Adrenal gland (tissue), 12 donors: Measurements from ENCODE around the gene IL25. TPM values are rescaled to one million over a fixed set of nuclear protein-coding genes. Genes with fewer than 3 reads are reported as not detected.

Experiments used
- DNase-seq, 7 donors: peaks; one replicate each; pipeline ENCODE4 v3.0.0-alpha.2; 2019 to 2020
- H3K27ac ChIP-seq, 5 donors: fragments of 200-600 bp; sonication (generic) in 4 of 5; 1 replicate in 3 of 5; 2 replicates in 2 of 5; pipeline versions ENCODE4 v1.5.1 to v1.8.0; 2016 to 2020; ENCODE audit warnings: mild to moderate bottlenecking in 1 of 5
- H3K27me3 ChIP-seq: fragments of 200-600 bp; 2 replicates; pipeline ENCODE4 v1.8.0; 2021
- H3K36me3 ChIP-seq, 2 donors: fragments of 200-600 bp; replicated peaks in 1 of 2; 1 replicate in 1 of 2; 2 replicates in 1 of 2; pipeline versions ENCODE4 v1.5.1 to v1.8.0; 2018 to 2022
- H3K4me1 ChIP-seq, 2 donors: fragments of 200-600 bp; replicated peaks in 1 of 2; 1 replicate in 1 of 2; 2 replicates in 1 of 2; pipeline versions ENCODE4 v1.5.1 to v1.8.0; 2018 to 2021
- H3K4me3 ChIP-seq, 4 donors: fragments of 200-600 bp; sonication (generic) in 3 of 4; one replicate each; pipeline ENCODE4 v1.5.1; 2016 to 2018
- H3K9me3 ChIP-seq, 3 donors: fragments of 200-600 bp; sonication (generic) in 1 of 3; replicated peaks in 1 of 3; 1 replicate in 2 of 3; 2 replicates in 1 of 3; pipeline versions ENCODE4 v1.5.1 to v1.8.0; 2016 to 2021
- POLR2A ChIP-seq, 2 donors: fragments of 450-650 bp; IDR thresholded peaks; one replicate each; pipeline ENCODE4 v1.6.1; 2017; ENCODE audit warnings: antibody characterized with exemption in 2 of 2, mild to moderate bottlenecking in 2 of 2, moderate library complexity in 1 of 2
- WGBS, 4 donors: extraction: QIAGEN DNeasy Blood & Tissue Kit in 2 of 4; methylation state at CpG; one replicate each; pipeline versions ENCODE4 v1.1.5 to v1.1.7; 2013 to 2017; 5-methylcytosine and 5-hydroxymethylcytosine counted together
- intact Hi-C, 2 donors: fragments of 100-400 bp; cut with DNase I; formaldehyde crosslinking; loops; one replicate each; pipeline versions ENCODE4 v1.14.1 to v1.15.0; 2022 to 2023
- polyA plus RNA-seq, 3 donors: library from polyadenylated mRNA; stranded (reverse); fragments of 200-250 nt in 2 of 3; fragments of 350-450 nt in 1 of 3; fragmentation: Illumina TruSeq in 1 of 3; extraction: RNeasy Lipid Tissue Mini Kit (QIAGEN cat#74804) in 1 of 3; gene quantifications; one replicate each; pipeline ENCODE4 v1.2.3, GENCODE V29; 2013 to 2014
- total RNA-seq, 9 donors: library from RNA; depleted of rRNA in 4 of 9; stranded (reverse); fragments of >200 nt in 4 of 9; fragments of 120-200 nt in 1 of 9; fragmentation: NEBNext Ultra II Directional in 1 of 9; extraction: Animal tissue kit (Norgen Biotek cat#: 25700) in 1 of 9; gene quantifications; one replicate each; pipeline versions ENCODE4 v1.1.0 to v1.2.4, GENCODE V29; 2013 to 2023
- TF ChIP-seq, protein P1 (sequence below), 6 experiments: fragments of 450-650 bp in 4 of 6; fragments of 200-600 bp in 2 of 6; sonication (generic) in 1 of 6; IDR thresholded peaks; 1 replicate in 5 of 6; 2 replicates in 1 of 6; pipeline versions ENCODE4 v1.5.1 to v1.8.0; 2016 to 2021; ENCODE audit warnings: antibody characterized with exemption in 6 of 6, mild to moderate bottlenecking in 2 of 6, moderate library complexity in 1 of 6
- donor health status: healthy with polysubstance abuse.
- donor health status: Bipolar disorder and iron deficiency.
- donor health status: DM: yes; HTN: yes; CAD: no.
- donor health status: DM: no; HTN: no; CAD: no.
- donor health status: DM: no; HTN: no; CAD: no.
- donor health status: DM: yes; HTN: yes; CAD: no.

IL25 gene
- total and polyA plus RNA-seq, 12 donors, result 0.10 TPM; not detected in 11

DNA sequence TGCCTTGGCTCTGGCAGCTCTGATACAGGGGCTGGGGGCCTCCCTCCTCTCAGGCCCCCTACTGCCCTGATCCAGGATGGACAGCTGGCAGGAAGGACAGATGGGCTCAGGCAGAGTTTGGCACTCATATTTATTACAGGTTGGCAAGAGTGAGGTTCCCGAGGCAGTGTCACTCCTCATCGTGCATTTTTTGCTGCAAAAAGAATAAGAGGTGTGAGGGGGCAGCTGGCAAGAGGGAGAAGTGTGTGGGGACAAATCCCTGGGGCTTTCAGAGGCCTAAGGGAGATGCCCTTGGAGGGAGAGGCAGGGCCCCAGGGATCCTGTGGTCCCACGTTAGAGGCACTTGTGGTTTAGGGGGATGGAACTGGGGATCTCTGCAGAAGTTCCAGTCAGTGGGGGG is 9.3 kb downstream of the IL25 start:
- no peak for TF ChIP-seq POLR2A (IDR thresholded peaks at IDR 0.05)
- TF ChIP-seq, protein P1, sequence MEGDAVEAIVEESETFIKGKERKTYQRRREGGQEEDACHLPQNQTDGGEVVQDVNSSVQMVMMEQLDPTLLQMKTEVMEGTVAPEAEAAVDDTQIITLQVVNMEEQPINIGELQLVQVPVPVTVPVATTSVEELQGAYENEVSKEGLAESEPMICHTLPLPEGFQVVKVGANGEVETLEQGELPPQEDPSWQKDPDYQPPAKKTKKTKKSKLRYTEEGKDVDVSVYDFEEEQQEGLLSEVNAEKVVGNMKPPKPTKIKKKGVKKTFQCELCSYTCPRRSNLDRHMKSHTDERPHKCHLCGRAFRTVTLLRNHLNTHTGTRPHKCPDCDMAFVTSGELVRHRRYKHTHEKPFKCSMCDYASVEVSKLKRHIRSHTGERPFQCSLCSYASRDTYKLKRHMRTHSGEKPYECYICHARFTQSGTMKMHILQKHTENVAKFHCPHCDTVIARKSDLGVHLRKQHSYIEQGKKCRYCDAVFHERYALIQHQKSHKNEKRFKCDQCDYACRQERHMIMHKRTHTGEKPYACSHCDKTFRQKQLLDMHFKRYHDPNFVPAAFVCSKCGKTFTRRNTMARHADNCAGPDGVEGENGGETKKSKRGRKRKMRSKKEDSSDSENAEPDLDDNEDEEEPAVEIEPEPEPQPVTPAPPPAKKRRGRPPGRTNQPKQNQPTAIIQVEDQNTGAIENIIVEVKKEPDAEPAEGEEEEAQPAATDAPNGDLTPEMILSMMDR (IDR thresholded peaks at IDR 0.05), result no peak
- DNase-seq, result no peak
- intact Hi-C loops, result no loop called here
- Histone ChIP-seq H3K4me3 (no peak overlapping the region), H3K27ac (no peak overlapping the region), H3K36me3 (no peaks in the 10 kb centered on the region), H3K27me3 (no peaks in the 10 kb centered on the region), H3K9me3 (no peaks in the 10 kb centered on the region), H3K4me1 (no peaks in the 10 kb centered on the region)
- 48 to 58% (median 53%) methylated on average over 3 of the region's 3 CpGs for WGBS, 4 donors

DNA sequence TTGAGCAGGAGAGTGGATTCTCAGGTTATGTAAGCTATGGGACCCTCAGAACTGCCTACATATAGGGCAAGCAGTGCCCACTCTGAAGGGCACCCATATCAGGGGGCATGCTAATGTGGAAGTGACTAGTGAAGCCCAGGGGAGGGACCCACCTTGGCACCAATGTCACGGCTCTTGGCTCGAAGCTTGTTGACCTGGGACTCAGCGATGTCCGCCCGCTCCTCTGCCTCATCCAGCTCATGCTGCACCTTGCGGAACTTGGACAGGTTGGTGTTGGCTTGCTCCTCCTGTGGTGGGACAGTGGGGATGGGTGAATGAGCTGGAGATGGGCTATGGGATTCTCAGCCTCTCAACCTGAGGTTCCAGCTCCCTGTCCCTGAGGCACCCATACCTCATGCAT is 9.7 kb downstream of the IL25 start:
- H3K27ac ChIP-seq, result no peak overlapping the region
- TF ChIP-seq POLR2A (IDR thresholded peaks at IDR 0.05), result no peak
- TF ChIP-seq, protein P1 (IDR thresholded peaks at IDR 0.05), result no peak
- no peaks in the 10 kb centered on the region for H3K4me1 ChIP-seq
- no peak overlapping the region for H3K4me3 ChIP-seq
- no peak for DNase-seq
- H3K27me3 ChIP-seq, result no peaks in the 10 kb centered on the region
- H3K36me3 ChIP-seq, result no peaks in the 10 kb centered on the region
- WGBS, 4 donors, result 80 to 94% (median 86%) methylated on average over 1 to 6 of the region's 6 CpGs
- H3K9me3 ChIP-seq, result no peaks in the 10 kb centered on the region
- intact Hi-C loops, result no loop called here

DNA sequence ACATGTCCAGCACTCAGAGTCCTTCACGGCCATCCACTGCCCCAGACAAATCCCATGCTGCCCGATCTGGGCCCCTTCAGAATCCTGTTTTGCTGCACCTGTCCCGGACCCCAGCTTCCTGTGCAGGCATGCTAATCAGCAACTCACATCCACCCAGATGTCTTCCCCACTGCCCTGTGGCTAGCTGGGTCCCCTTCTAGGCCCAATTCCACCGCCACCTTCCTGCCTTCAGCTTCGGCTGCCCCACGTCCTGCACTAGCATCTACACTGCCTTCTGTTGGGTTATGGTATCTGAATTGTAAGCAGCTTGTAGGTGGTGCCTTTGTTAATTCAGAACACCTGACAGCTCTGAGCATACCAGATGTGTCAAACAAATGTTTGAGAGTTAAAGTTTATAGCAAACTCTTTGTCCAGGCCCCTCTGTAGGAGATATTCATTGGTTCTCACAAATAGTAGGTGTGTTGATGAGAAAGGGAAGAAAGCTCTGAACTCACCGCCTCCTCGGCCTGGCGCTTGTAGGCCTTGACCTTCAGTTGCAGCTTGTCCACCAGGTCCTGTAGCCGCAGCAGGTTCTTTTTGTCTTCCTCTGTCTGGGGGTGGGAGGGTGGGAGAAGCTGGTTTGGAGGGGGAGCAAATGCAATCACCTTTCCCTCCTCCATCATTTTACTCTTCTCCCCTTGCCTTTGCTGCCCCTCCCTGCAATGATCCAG is 10.3 kb downstream of the IL25 start:
- Histone ChIP-seq H3K36me3 (no peaks in the 10 kb centered on the region), H3K9me3 (no peaks in the 10 kb centered on the region), H3K27ac (no peak overlapping the region), H3K4me1 (no peaks in the 10 kb centered on the region), H3K27me3 (no peaks in the 10 kb centered on the region), H3K4me3 (no peak overlapping the region)
- intact Hi-C loops, result no loop called here
- 59 to 74% (median 67%) methylated on average over 10 of the region's 10 CpGs for WGBS, 4 donors
- TF ChIP-seq POLR2A (IDR thresholded peaks at IDR 0.05), result no peak
- TF ChIP-seq, protein P1 (IDR thresholded peaks at IDR 0.05), result no peak
- DNase-seq, result no peak

DNA sequence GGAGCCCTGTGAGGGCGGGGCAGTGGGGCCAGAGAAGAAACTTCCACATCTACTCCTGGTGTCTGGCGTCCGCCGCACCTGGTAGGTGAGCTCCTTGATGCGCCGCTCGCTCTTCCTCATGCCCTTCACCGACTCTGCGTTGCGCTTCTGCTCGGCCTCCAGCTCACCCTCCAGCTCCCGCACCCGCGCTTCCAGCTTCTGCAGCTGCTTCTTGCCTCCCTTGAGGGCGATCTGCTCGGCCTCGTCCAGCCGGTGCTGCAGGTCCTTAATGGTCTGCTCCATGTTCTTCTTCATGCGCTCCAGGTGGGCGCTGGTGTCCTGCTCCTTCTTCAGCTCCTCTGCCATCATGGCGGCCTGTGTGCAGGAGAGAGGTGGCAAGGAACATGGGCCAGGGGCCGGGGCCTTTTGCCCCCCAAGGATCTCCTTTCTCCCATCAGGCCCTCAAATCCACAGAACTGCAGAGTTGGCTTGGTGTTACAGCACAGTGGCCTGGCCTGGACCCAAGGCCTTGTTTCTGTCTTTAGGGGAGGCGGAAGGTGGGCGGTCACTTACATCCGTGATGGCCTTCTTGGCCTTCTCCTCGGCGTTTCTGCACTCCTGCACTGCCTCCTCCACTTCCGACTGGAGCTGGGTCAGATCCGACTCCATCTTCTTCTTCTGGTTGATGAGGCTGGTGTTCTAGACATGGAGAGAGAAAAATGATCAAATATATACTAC is 11.9 kb downstream of the IL25 start:
- H3K27ac ChIP-seq, result no peak overlapping the region
- no peak overlapping the region for H3K4me3 ChIP-seq
- H3K27me3 ChIP-seq, result no peaks in the 10 kb centered on the region
- no peaks in the 10 kb centered on the region for H3K9me3 ChIP-seq
- 86 to 92% (median 89%) methylated on average over 29 of the region's 29 CpGs for WGBS, 4 donors
- DNase-seq, result no peak
- TF ChIP-seq POLR2A (IDR thresholded peaks at IDR 0.05), result no peak
- TF ChIP-seq, protein P1 (IDR thresholded peaks at IDR 0.05), result no peak
- no peaks in the 10 kb centered on the region for H3K4me1 ChIP-seq
- intact Hi-C loops, result no loop called here
- no peaks in the 10 kb centered on the region for H3K36me3 ChIP-seq
